Activated CD8-positive, alpha-beta T cell treated with anti-CD3 and anti-CD28 coated beads for 36 hours (primary cell): Measurements from ENCODE around the gene FIBCD1. TPM values are rescaled to one million over a fixed set of nuclear protein-coding genes. Genes with fewer than 3 reads are reported as not detected.

Source experiments
- ATAC-seq: fragments of 200-7000 bp; cut with Tn5 transposase; one replicate; pipeline ENCODE4 v1.10.0; 2021; ENCODE audit warnings: mild to moderate bottlenecking, moderate library complexity
- CTCF ChIA-PET: fragments of 350-600 bp; sonication (Branson Sonifier 250); formaldehyde crosslinking; loops from one replicate; lab custom pipeline; 2021; ENCODE audit warnings: antibody characterized with exemption; lab: Charles Lee
- POLR2A ChIA-PET: fragments of 350-600 bp; sonication (Branson Sonifier 250); formaldehyde crosslinking; loops from one replicate; lab custom pipeline; 2021; ENCODE audit warnings: antibody characterized with exemption; lab: Charles Lee
- DNase-seq: peaks from one replicate; pipeline ENCODE4 v3.0.0-alpha.2; 2020
- H3K27ac Mint-ChIP-seq: one replicate; pipeline ENCODE4 v1.8.0; 2021; ENCODE audit warnings: mild to moderate bottlenecking, mixed read lengths
- H3K27me3 Mint-ChIP-seq: one replicate; pipeline ENCODE4 v1.8.0; 2021; ENCODE audit warnings: mixed read lengths
- H3K36me3 Mint-ChIP-seq: one replicate; pipeline ENCODE4 v1.8.0; 2021; ENCODE audit warnings: low read depth, mixed read lengths
- H3K4me1 Mint-ChIP-seq: one replicate; pipeline ENCODE4 v1.8.0; 2021; ENCODE audit warnings: low read depth, mixed read lengths
- H3K4me3 Mint-ChIP-seq: one replicate; pipeline ENCODE4 v1.8.0; 2021; ENCODE audit warnings: mild to moderate bottlenecking, moderate library complexity, mixed read lengths
- H3K9me3 Mint-ChIP-seq: one replicate; pipeline ENCODE4 v1.8.0; 2021; ENCODE audit warnings: mixed read lengths
- CTCF ChIP-seq: fragments of 200-600 bp; IDR thresholded peaks from one replicate; pipeline ENCODE4 v1.8.0; 2022; ENCODE audit warnings: antibody characterized with exemption, mild to moderate bottlenecking
- intact Hi-C: fragments of 100-400 bp; cut with micrococcal nuclease; formaldehyde crosslinking; loops from one replicate; pipeline ENCODE4 v1.10.0; 2022
- total RNA-seq, 2 experiments: library from RNA; stranded (reverse); gene quantifications; one replicate each; pipeline ENCODE4 v1.2.3, GENCODE V29; 2021

Gene FIBCD1
- total RNA-seq, 2 experiments from 2014 or later, result not detected

- TF ChIP-seq CTCF, result no peak
- no peak overlapping the region for H3K27ac Mint-ChIP-seq
- peaks cover 16% of the 10 kb centered on the region for H3K27me3 Mint-ChIP-seq
- no peaks in the 10 kb centered on the region for H3K4me1 Mint-ChIP-seq
- ChIA-PET POLR2A (no interaction called here), CTCF (no interaction called here)
- DNase-seq, result no peak
- no peak overlapping the region for H3K4me3 Mint-ChIP-seq
- H3K36me3 Mint-ChIP-seq, result no peaks in the 10 kb centered on the region
- intact Hi-C loops, result no loop called here
- no peak for ATAC-seq
- no peaks in the 10 kb centered on the region for H3K9me3 Mint-ChIP-seq
Measured at GRCh38 chr9:130974697-130975096, 35.6 kb upstream of the FIBCD1 start.

GRCh38 chr9:130973686-130974281, 34.7 kb upstream of the FIBCD1 start:
- intact Hi-C loops, result no loop called here
- CTCF ChIA-PET, result interaction anchor here (1.3 kb wide), 1 partner anchor 24 kb away, joined by 4 read pairs; no protein-coding TSS in a partner anchor
- Mint-ChIP-seq H3K27me3 (peaks cover 16% of the 10 kb centered on the region), H3K9me3 (no peaks in the 10 kb centered on the region), H3K4me1 (no peaks in the 10 kb centered on the region), H3K27ac (no peak overlapping the region), H3K4me3 (no peak overlapping the region), H3K36me3 (no peaks in the 10 kb centered on the region)
- no peak for DNase-seq
- POLR2A ChIA-PET, result no interaction called here
- no peak for TF ChIP-seq CTCF
- no peak for ATAC-seq

DNA sequence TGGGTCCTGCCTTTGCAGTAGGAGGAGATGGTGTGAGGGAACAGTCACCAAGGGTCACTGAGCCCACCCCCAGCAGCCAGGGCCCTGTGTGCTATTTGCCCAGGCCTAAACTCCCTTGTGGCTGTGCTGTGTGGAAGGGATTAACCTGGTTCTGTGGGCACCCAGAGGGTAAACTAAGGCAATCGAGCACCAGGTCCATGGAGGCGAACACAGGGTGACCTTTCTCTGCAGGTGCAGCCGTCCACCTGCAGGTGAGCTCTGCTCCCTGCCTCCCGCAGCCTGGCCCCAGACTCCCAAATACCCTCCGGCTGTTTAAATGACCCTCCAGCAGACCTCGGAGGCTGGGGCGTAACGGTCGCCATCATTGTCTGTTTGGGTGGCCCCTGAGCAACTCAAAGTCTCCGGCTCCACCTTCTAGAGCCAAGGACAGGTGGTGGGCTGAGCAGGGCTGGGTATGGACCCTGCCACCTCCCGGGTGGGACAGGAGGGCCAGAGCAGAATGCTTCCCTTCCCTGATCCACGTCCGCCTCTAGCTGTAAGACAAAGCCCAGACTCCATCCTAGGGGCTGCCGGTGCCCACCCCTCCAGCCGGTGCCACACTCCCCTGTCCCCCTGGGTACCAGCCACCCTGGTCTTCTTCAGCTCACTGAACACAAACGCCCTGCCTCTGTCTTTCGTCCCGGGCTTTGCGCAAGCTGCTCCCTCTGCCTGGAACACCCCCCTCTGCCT, 34.1 kb upstream of the FIBCD1 start:
- ChIA-PET POLR2A (no interaction called here), CTCF (interaction anchor here (1.3 kb wide), 1 partner anchor 25 kb away, joined by 4 read pairs; no protein-coding TSS in a partner anchor)
- intact Hi-C loops, result no loop called here
- no peak overlapping the region for H3K4me3 Mint-ChIP-seq
- no peaks in the 10 kb centered on the region for H3K9me3 Mint-ChIP-seq
- no peak overlapping the region for H3K27ac Mint-ChIP-seq
- no peak for TF ChIP-seq CTCF
- no peak for ATAC-seq
- H3K36me3 Mint-ChIP-seq, result no peaks in the 10 kb centered on the region
- DNase-seq, result no peak
- peaks cover 16% of the 10 kb centered on the region for H3K27me3 Mint-ChIP-seq
- no peaks in the 10 kb centered on the region for H3K4me1 Mint-ChIP-seq

DNA sequence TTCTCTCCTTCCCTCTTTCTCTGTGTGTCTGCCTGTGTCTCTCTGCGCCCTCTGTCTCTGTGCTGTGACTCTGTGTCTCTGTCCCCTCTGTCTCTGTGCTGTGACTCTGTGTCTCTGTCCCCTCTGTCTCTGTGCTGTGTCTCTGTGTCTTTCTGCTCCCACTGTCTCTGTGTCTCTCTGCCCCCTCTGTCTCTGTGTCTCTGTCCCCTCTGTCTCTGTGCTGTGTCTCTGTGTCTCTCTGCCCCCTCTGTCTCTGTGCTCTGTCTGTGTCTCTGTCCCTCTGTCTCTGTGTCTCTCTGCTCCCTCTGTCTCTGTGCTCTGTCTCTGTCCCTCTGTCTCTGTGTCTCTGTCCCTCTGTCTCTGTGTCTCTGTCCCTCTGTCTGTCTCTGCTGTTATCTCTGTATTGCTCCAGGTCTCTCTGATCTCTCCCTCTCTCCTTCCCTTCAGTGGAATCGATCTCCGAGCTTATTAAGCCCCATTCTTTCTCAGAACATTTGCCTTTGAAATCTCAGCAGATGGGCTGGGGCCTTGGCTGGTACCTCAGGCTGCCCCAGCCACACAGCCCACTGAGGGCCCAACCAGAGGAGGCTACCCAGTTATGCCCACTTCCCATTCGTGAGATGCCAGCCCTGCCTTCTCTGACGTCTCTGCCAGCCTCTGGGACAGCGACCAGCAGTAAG, 33.4 kb upstream of the FIBCD1 start:
- no peak for TF ChIP-seq CTCF
- H3K36me3 Mint-ChIP-seq, result no peaks in the 10 kb centered on the region
- no peaks in the 10 kb centered on the region for H3K9me3 Mint-ChIP-seq
- intact Hi-C loops, result no loop called here
- H3K4me3 Mint-ChIP-seq, result no peak overlapping the region
- no peak for ATAC-seq
- H3K27me3 Mint-ChIP-seq, result peaks cover 16% of the 10 kb centered on the region
- no peaks in the 10 kb centered on the region for H3K4me1 Mint-ChIP-seq
- POLR2A ChIA-PET, result no interaction called here
- CTCF ChIA-PET, result no interaction called here
- no peak for DNase-seq
- H3K27ac Mint-ChIP-seq, result no peak overlapping the region
